GM13976 (cell line): ENCODE measurements around the gene ENOX1.

Experiments used
- DNase-seq: peaks from one replicate; pipeline ENCODE4 v3.0.0; 2012; ENCODE audit warnings: low spot score
- CTCF ChIP-seq: IDR thresholded peaks from 2 replicates; pipeline ENCODE4 v1.5.1; 2012; ENCODE audit warnings: borderline replicate concordance, mild to moderate bottlenecking; ENCODE audit not compliant: insufficient read depth; ENCODE audit errors: extremely low read depth, missing control alignments, control extremely low read depth
- in situ Hi-C: fragments of 300-500 bp; cut with MboI; formaldehyde crosslinking; loops from one replicate; pipeline ENCODE4 v1.12.0; 2022; ENCODE audit warnings: low sequenced_read_pairs, mixed read lengths, inconsistent platforms; ENCODE audit not compliant: unreplicated experiment

ENOX1 gene

GRCh38 chr13:43737392-43737923 lies 49.3 kb downstream of the ENOX1 start:
- TF ChIP-seq CTCF, result no peak
- in situ Hi-C loops, result no loop called here
- DNase-seq, result no peak

GRCh38 chr13:43732726-43733125 lies 54.0 kb downstream of the ENOX1 start:
- no peak for TF ChIP-seq CTCF
- in situ Hi-C loops, result no loop called here
- DNase-seq, result no peak

GRCh38 chr13:43731296-43731695 lies 55.5 kb downstream of the ENOX1 start:
- TF ChIP-seq CTCF, result no peak
- in situ Hi-C loops, result no loop called here
- no peak for DNase-seq

- TF ChIP-seq CTCF, result no peak
- no peak for DNase-seq
- in situ Hi-C loops, result no loop called here
These were observed 56.1 kb downstream of the ENOX1 start for GRCh38 chr13:43730642-43731041.

- TF ChIP-seq CTCF, result no peak
- DNase-seq, result no peak
- in situ Hi-C loops, result no loop called here
These were observed 58.4 kb downstream of the ENOX1 start for GRCh38 chr13:43728421-43728820.

GRCh38 chr13:43727856-43728255 lies 58.9 kb downstream of the ENOX1 start:
- TF ChIP-seq CTCF, result no peak
- DNase-seq, result no peak
- in situ Hi-C loops, result no loop called here

GRCh38 chr13:43725460-43725859 lies 61.3 kb downstream of the ENOX1 start:
- no peak for DNase-seq
- in situ Hi-C loops, result no loop called here
- no peak for TF ChIP-seq CTCF
